ENCODE results near the gene LENG9.
A peak's percentile ranks its signal among the peaks of the same experiment; 100 is the strongest.
"Not testable (repeated sequence)": the region's sequence is repeated elsewhere in the genome, so short reads cannot be mapped to it uniquely, and the experiment has no call there.

The LENG9 gene

GRCh38 chr19:54463531-54464043 lies at the start of gene LENG9:
TSS of gene LENG9 (minus strand) at chr19:54463778. CDS start at chr19:54463526, 252 bp downstream.
- DNase-seq: peak; percentile 34

- not testable (repeated sequence) for DNase-seq
These were observed 45.8 kb upstream of the LENG9 start for GRCh38 chr19:54509200-54509940.

- DNase-seq: not testable (repeated sequence)
These were observed 44.9 kb upstream of the LENG9 start for GRCh38 chr19:54508487-54508886.

GRCh38 chr19:54507824-54508223 lies 44.2 kb upstream of the LENG9 start:
- no peak for DNase-seq

GRCh38 chr19:54507038-54507717 lies 43.6 kb upstream of the LENG9 start:
- not testable (repeated sequence) for DNase-seq

GRCh38 chr19:54506079-54506478 lies 42.5 kb upstream of the LENG9 start:
- DNase-seq: no peak

- not testable (repeated sequence) for DNase-seq
These were observed 42.0 kb upstream of the LENG9 start for GRCh38 chr19:54505542-54505941.

- DNase-seq: no peak
These were observed 39.0 kb upstream of the LENG9 start, which contains the start of gene LAIR2 for GRCh38 chr19:54502518-54503048. TSS of gene LAIR2 (plus strand) at chr19:54502831. CDS start at chr19:54502919, 88 bp downstream.

- DNase-seq: not testable (repeated sequence)
These were observed 34.8 kb upstream of the LENG9 start for GRCh38 chr19:54498451-54498772.

- DNase-seq: not testable (repeated sequence)
These were observed 34.3 kb upstream of the LENG9 start for GRCh38 chr19:54497747-54498450.

GRCh38 chr19:54495284-54495683 lies 31.7 kb upstream of the LENG9 start:
- DNase-seq: not testable (repeated sequence)

GRCh38 chr19:54493967-54494585 lies 30.5 kb upstream of the LENG9 start:
- no peak for DNase-seq

GRCh38 chr19:54493056-54493455 lies 29.5 kb upstream of the LENG9 start:
- not testable (repeated sequence) for DNase-seq

- DNase-seq: no peak
These were observed 29.0 kb upstream of the LENG9 start for GRCh38 chr19:54492568-54492967.

GRCh38 chr19:54489766-54490165 lies 26.2 kb upstream of the LENG9 start:
- no peak for DNase-seq

- no peak for DNase-seq
These were observed 25.8 kb upstream of the LENG9 start for GRCh38 chr19:54489341-54489740.

- DNase-seq: no peak
These were observed 22.3 kb upstream of the LENG9 start for GRCh38 chr19:54485851-54486250.

GRCh38 chr19:54484451-54484850 lies 20.9 kb upstream of the LENG9 start:
- DNase-seq: no peak

GRCh38 chr19:54482889-54483288 lies 19.3 kb upstream of the LENG9 start:
- DNase-seq: no peak

- DNase-seq: no peak
These were observed 17.9 kb upstream of the LENG9 start for GRCh38 chr19:54481326-54481930.

GRCh38 chr19:54480051-54480450 lies 16.5 kb upstream of the LENG9 start:
- no peak for DNase-seq

- DNase-seq: no peak
These were observed 15.2 kb upstream of the LENG9 start for GRCh38 chr19:54478677-54479266.
